ENCODE data around the gene KCNQ1.
A peak's percentile ranks its signal among the peaks of the same experiment; 100 is the strongest.

KCNQ1 gene

DNA sequence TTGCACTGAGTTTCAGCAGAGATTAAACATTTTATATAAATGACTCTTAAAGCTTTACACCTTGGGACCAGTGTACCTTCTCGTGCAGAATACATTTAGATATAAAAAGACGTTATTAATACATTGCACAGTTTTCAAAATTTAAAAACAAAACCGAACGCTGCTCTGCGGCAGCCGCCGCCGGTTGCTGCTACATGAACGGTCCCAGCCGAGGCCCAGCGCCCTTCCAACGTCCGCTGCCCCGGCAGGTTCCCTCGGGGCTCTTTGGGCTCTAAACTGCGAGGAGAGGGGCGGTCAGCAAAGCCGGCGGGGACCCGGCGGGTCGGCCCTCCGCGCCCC lies 438.8 kb downstream of the KCNQ1 start:
- peak overlapping the region; percentile 64 for H3K4me3 ChIP-seq (ENCODE audit: low read depth, low read length)
- TF ChIP-seq, protein P1, sequence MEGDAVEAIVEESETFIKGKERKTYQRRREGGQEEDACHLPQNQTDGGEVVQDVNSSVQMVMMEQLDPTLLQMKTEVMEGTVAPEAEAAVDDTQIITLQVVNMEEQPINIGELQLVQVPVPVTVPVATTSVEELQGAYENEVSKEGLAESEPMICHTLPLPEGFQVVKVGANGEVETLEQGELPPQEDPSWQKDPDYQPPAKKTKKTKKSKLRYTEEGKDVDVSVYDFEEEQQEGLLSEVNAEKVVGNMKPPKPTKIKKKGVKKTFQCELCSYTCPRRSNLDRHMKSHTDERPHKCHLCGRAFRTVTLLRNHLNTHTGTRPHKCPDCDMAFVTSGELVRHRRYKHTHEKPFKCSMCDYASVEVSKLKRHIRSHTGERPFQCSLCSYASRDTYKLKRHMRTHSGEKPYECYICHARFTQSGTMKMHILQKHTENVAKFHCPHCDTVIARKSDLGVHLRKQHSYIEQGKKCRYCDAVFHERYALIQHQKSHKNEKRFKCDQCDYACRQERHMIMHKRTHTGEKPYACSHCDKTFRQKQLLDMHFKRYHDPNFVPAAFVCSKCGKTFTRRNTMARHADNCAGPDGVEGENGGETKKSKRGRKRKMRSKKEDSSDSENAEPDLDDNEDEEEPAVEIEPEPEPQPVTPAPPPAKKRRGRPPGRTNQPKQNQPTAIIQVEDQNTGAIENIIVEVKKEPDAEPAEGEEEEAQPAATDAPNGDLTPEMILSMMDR (IDR thresholded peaks at IDR 0.05; ENCODE audit: low read depth, low read length) = no peak

DNA sequence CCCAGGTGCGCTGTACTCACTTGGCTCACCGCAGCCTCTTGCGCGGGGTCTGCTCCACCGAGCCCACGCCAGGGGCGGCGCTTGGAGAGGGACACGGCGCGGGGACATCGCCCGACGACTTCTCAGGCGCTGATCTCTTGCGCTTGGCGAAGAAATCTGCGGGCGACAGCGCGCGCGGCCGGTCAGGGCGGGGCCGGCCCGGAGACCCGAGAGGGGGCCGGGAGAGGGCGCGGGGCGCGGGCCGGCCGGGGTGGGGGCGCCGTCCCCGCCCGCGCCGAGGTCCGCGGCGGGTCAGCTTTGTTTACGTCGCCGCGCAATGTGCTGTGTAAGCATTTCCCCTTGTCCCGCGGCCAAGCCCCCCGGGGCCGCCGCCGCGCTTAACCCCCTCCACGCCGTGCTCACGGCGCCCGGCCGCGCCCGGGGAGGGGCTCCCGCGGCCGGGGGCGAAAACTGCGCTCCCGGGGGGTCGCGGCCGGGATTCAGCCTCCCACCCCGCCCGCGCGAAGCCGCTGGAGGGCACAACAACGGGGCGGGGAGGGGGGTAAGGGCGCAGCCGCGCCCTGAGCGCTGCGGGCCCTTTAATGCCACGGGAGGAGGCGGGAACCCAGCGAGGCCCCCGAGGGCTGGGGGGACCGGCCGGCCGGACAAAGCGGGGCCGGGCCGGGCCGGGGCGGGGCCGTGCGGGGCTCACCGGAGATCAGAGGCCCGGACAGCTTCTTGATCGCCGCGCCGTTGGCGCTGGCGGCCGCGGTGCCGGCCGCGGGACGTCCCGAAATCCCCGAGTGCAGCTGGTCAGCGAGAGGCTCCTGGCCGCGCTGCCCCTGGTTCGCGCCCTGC lies 439.4 kb downstream of the KCNQ1 start:
- peak overlapping the region; percentile 64 for H3K4me3 ChIP-seq (ENCODE audit: low read depth, low read length)
- TF ChIP-seq, protein P1 (IDR thresholded peaks at IDR 0.05; ENCODE audit: low read depth, low read length) = no peak

DNA sequence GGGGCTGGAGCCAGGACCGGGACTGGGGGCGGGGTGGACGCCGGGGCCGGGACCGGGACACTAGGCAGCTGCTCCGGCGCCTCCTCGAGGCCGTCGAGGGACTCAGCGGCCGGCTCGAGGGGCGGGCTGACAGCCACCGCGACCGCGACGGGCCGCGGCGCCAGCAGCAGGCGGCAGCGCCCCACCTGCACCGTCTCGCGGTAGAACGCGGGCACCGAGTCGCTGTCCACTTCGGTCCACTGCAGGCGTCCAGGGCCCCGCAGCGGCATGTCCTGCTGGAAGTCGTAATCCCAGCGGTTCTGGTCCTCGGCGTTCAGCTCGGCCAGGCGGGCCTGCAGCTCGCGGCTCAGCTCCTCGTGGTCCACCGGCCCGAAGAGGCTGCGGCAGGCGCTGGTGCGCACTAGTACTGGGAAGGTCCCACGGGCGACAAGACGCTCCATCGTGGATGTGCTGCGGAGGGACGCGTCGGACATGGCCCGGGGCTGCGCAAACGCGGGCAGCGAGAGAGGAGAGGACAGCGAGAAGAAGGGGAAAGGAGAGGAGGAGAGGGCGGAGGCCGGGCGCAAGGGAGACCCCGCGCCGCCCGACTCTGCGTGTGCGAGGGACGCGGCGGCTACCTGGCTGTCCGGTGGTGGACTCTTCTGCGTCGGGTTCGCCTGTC lies 440.3 kb downstream of the KCNQ1 start:
- peak overlapping the region; percentile 57 for H3K4me3 ChIP-seq (ENCODE audit: low read depth, low read length)

DNA sequence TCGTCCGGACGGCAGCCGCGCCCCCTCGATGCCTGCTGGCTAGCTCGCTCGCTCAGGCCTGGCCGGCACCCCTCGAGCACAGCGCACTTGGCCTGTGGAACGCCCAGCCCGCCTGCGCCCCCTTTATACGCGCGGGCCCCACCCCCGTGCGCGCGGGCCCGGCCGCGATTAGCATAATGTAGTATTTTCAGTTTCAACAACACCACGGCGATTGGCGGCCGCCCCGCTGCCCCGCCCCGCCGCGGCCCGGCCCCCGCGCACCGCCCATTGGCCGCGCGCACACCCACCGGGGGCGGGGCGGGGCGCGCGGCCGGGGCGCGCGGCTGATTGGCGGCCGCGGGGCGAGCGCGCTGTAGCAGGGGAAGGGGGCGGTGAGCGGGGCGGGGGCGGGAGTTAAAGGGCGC lies 440.9 kb downstream of the KCNQ1 start, which contains the start of gene CDKN1C:
CDKN1C (minus strand) TSS at position 98 of the 404 bp plus-strand sequence. CDS start 319 bp downstream, outside the sequence.
- TF ChIP-seq, protein P1 (IDR thresholded peaks at IDR 0.05; ENCODE audit: low read depth, low read length) = no peak
- H3K4me3 ChIP-seq (ENCODE audit: low read depth, low read length) = peak within 1 kb of the TSS; percentile 64

More for the DNA sequence above, 440.3 kb downstream of the KCNQ1 start:
- TF ChIP-seq, protein P1 (IDR thresholded peaks at IDR 0.05; ENCODE audit: low read depth, low read length) = no peak

DNA sequence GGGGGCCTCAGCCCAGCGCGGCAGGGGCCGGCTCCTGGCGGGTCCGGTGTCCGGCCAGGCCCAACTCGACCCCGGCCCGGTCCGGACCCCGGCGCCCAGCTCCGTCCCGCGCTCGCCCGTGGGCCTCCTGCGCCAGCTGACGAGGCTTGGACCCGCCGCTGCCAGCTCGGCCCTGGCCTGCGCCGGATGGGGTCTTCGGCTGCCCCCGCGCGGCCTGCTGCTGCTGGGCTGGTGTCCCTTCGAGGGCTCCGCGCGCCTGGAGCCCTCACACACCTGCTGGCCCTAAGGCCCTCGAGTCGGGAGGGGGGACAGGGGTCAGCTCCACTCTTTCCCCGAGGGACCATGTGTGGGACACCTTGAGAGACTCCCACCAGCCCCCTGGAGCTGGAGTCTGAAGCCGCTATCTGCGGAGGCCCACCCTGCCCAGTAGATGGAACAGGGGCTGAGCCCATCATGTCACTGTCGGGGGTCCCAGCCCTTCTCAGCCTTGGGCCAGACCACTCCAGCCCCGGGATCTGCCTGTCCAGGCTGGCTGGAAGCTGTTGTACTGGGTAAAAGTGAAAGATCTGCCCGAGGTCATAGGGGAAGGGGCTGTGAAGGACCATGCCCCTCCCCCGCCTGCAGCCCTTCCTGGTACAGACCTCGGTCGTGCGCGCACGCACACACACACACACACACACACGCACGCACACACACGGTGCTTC lies 441.5 kb downstream of the KCNQ1 start:
- H3K4me3 ChIP-seq (ENCODE audit: low read depth, low read length) = peak overlapping the region; percentile 27; the same call in 1 of the 2 replicates
- TF ChIP-seq, protein P1 (IDR thresholded peaks at IDR 0.05; ENCODE audit: low read depth, low read length) = no peak

DNA sequence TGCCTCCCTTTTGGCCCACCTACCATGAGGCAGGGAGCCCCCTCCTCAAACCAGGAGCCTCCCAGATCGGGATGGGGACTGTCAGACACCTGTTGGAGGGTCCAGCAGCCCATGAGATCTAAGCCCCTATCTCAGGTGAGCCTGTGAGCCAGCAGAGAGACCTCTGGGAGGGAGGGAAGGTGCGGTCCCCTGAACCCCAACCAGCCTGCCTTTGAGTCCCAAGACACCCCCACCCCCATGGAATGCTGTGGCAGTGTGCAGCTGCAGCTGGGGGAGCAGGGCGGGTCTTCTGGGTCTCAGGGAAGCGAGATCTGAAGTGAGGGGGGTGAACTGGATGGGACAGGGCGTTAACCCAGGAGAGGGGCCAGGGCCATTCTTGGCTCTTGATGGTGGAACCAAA lies 442.1 kb downstream of the KCNQ1 start:
- no peak overlapping the region for H3K4me3 ChIP-seq (ENCODE audit: low read depth, low read length)
- TF ChIP-seq, protein P1 (IDR thresholded peaks at IDR 0.05; ENCODE audit: low read depth, low read length) = no peak
